Adrenal gland (tissue), 12 donors: Measurements from ENCODE around the gene DRGX. TPM values are rescaled to one million over a fixed set of nuclear protein-coding genes. Genes with fewer than 3 reads are reported as not detected.
A peak's percentile ranks its signal among the peaks of the same experiment; 100 is the strongest.

Experiments
- DNase-seq, 7 donors: peaks; one replicate each; pipeline ENCODE4 v3.0.0-alpha.2; 2019 to 2020
- H3K27ac ChIP-seq, 5 donors: fragments of 200-600 bp; sonication (generic) in 4 of 5; 1 replicate in 3 of 5; 2 replicates in 2 of 5; pipeline versions ENCODE4 v1.5.1 to v1.8.0; 2016 to 2020; ENCODE audit warnings: mild to moderate bottlenecking in 1 of 5
- H3K27me3 ChIP-seq: fragments of 200-600 bp; 2 replicates; pipeline ENCODE4 v1.8.0; 2021
- H3K36me3 ChIP-seq, 2 donors: fragments of 200-600 bp; replicated peaks in 1 of 2; 1 replicate in 1 of 2; 2 replicates in 1 of 2; pipeline versions ENCODE4 v1.5.1 to v1.8.0; 2018 to 2022
- H3K4me1 ChIP-seq, 2 donors: fragments of 200-600 bp; replicated peaks in 1 of 2; 1 replicate in 1 of 2; 2 replicates in 1 of 2; pipeline versions ENCODE4 v1.5.1 to v1.8.0; 2018 to 2021
- H3K4me3 ChIP-seq, 4 donors: fragments of 200-600 bp; sonication (generic) in 3 of 4; one replicate each; pipeline ENCODE4 v1.5.1; 2016 to 2018
- H3K9me3 ChIP-seq, 3 donors: fragments of 200-600 bp; sonication (generic) in 1 of 3; replicated peaks in 1 of 3; 1 replicate in 2 of 3; 2 replicates in 1 of 3; pipeline versions ENCODE4 v1.5.1 to v1.8.0; 2016 to 2021
- CTCF ChIP-seq, 6 experiments: fragments of 450-650 bp in 4 of 6; fragments of 200-600 bp in 2 of 6; sonication (generic) in 1 of 6; IDR thresholded peaks; 1 replicate in 5 of 6; 2 replicates in 1 of 6; pipeline versions ENCODE4 v1.5.1 to v1.8.0; 2016 to 2021; ENCODE audit warnings: antibody characterized with exemption in 6 of 6, mild to moderate bottlenecking in 2 of 6, moderate library complexity in 1 of 6
- POLR2A ChIP-seq, 2 donors: fragments of 450-650 bp; IDR thresholded peaks; one replicate each; pipeline ENCODE4 v1.6.1; 2017; ENCODE audit warnings: antibody characterized with exemption in 2 of 2, mild to moderate bottlenecking in 2 of 2, moderate library complexity in 1 of 2
- WGBS, 4 donors: extraction: QIAGEN DNeasy Blood & Tissue Kit in 2 of 4; methylation state at CpG; one replicate each; pipeline versions ENCODE4 v1.1.5 to v1.1.7; 2013 to 2017; 5-methylcytosine and 5-hydroxymethylcytosine counted together
- intact Hi-C, 2 donors: fragments of 100-400 bp; cut with DNase I; formaldehyde crosslinking; loops; one replicate each; pipeline versions ENCODE4 v1.14.1 to v1.15.0; 2022 to 2023
- polyA plus RNA-seq, 3 donors: library from polyadenylated mRNA; stranded (reverse); fragments of 200-250 nt in 2 of 3; fragments of 350-450 nt in 1 of 3; fragmentation: Illumina TruSeq in 1 of 3; extraction: RNeasy Lipid Tissue Mini Kit (QIAGEN cat#74804) in 1 of 3; gene quantifications; one replicate each; pipeline ENCODE4 v1.2.3, GENCODE V29; 2013 to 2014
- total RNA-seq, 9 donors: library from RNA; depleted of rRNA in 4 of 9; stranded (reverse); fragments of >200 nt in 4 of 9; fragments of 120-200 nt in 1 of 9; fragmentation: NEBNext Ultra II Directional in 1 of 9; extraction: Animal tissue kit (Norgen Biotek cat#: 25700) in 1 of 9; gene quantifications; one replicate each; pipeline versions ENCODE4 v1.1.0 to v1.2.4, GENCODE V29; 2013 to 2023
- donor health status: healthy with polysubstance abuse.
- donor health status: Bipolar disorder and iron deficiency.
- donor health status: DM: yes; HTN: yes; CAD: no.
- donor health status: DM: no; HTN: no; CAD: no.
- donor health status: DM: no; HTN: no; CAD: no.
- donor health status: DM: yes; HTN: yes; CAD: no.

DRGX gene
- total and polyA plus RNA-seq, 12 donors, result 0.06 to 9.6 (median 2.8) TPM; not detected in 4

GRCh38 chr10:49403363-49403762 is 7.5 kb upstream of the DRGX start:
- intact Hi-C loops, result no loop called here
- Histone ChIP-seq H3K4me3 (no peak overlapping the region), H3K36me3 (no peaks in the 10 kb centered on the region), H3K27me3 (peaks cover 18% of the 10 kb centered on the region), H3K4me1 (peaks cover 0 to 2% of the 10 kb centered on the region in 2 donors), H3K27ac (no peak overlapping the region), H3K9me3 (no peaks in the 10 kb centered on the region)
- TF ChIP-seq POLR2A (IDR thresholded peaks at IDR 0.05) (no peak), CTCF (IDR thresholded peaks at IDR 0.05) (no peak)
- no peak for DNase-seq
- 55 to 68% (median 61%) methylated on average over 3 of the region's 3 CpGs for WGBS, 4 donors

- Histone ChIP-seq H3K4me1 (peaks cover 0 to 15% of the 10 kb centered on the region in 2 donors), H3K9me3 (no peaks in the 10 kb centered on the region), H3K4me3 (no peak overlapping the region), H3K27ac (no peak overlapping the region), H3K36me3 (no peaks in the 10 kb centered on the region), H3K27me3 (peaks cover 46% of the 10 kb centered on the region)
- DNase-seq, result no peak
- 71 to 86% (median 81%) methylated on average over 1 to 2 of the region's 2 CpGs for WGBS, 4 donors
- intact Hi-C loops, result no loop called here
- TF ChIP-seq POLR2A (IDR thresholded peaks at IDR 0.05) (no peak), CTCF (IDR thresholded peaks at IDR 0.05) (no peak)
Observed at GRCh38 chr10:49400365-49400764, 4.5 kb upstream of the DRGX start.

GRCh38 chr10:49398986-49399385 is 3.1 kb upstream of the DRGX start:
- Histone ChIP-seq H3K4me3 (no peak overlapping the region), H3K4me1 (peaks cover 0 to 15% of the 10 kb centered on the region in 2 donors), H3K9me3 (no peaks in the 10 kb centered on the region), H3K27me3 (peaks cover 57% of the 10 kb centered on the region), H3K27ac (no peak overlapping the region), H3K36me3 (no peaks in the 10 kb centered on the region)
- TF ChIP-seq CTCF (IDR thresholded peaks at IDR 0.05), result no peak
- no peak for TF ChIP-seq POLR2A (IDR thresholded peaks at IDR 0.05)
- WGBS, 4 donors, result 10 to 12% (median 11%) methylated on average over 8 to 9 of the region's 9 CpGs
- intact Hi-C loops, result no loop called here
- peak in 1 of 7 donors; percentile 30 for DNase-seq

GRCh38 chr10:49398000-49398861 is 2.3 kb upstream of the DRGX start:
- TF ChIP-seq POLR2A (IDR thresholded peaks at IDR 0.05) (no peak), CTCF (IDR thresholded peaks at IDR 0.05) (no peak)
- DNase-seq, result peak; percentile 34 to 70 (median 60)
- peak overlapping the region in 1 of 4 donors; percentile 43 for H3K4me3 ChIP-seq
- intact Hi-C loops, result no loop called here
- 1 to 8% (median 3%) methylated on average over 25 to 72 of the region's 72 CpGs for WGBS, 4 donors
- peaks cover 0 to 15% of the 10 kb centered on the region in 2 donors for H3K4me1 ChIP-seq
- no peaks in the 10 kb centered on the region for H3K9me3 ChIP-seq
- H3K36me3 ChIP-seq, result no peaks in the 10 kb centered on the region
- peaks cover 63% of the 10 kb centered on the region for H3K27me3 ChIP-seq
- H3K27ac ChIP-seq, result peak overlapping the region in 1 of 5 donors; percentile 52
